ENCODE measurements around the gene CEP83.

GRCh38 chr12:94397401-94397800 lies 62.3 kb downstream of the CEP83 start:
- TF ChIP-seq CTCF (IDR thresholded peaks at IDR 0.05; ENCODE audit: borderline replicate concordance, extremely low read depth, low read length, poor library complexity, severe bottlenecking) = no peak
- TF ChIP-seq EZH2 (IDR thresholded peaks at IDR 0.05; ENCODE audit: borderline replicate concordance, low read depth, low read length, severe bottlenecking) = no peak

All from DND-41 (cell line).